Measurements from ENCODE around the gene CRKL. TPM values are rescaled to one million over a fixed set of nuclear protein-coding genes. Genes with fewer than 3 reads are reported as not detected.
A peak's percentile ranks its signal among the peaks of the same experiment; 100 is the strongest.
"Not testable (repeated sequence)": the region's sequence is repeated elsewhere in the genome, so short reads cannot be mapped to it uniquely, and the experiment has no call there.

CRKL gene
- total RNA-seq, 1 donor from 2014 or later, result 54.7 TPM

DNA sequence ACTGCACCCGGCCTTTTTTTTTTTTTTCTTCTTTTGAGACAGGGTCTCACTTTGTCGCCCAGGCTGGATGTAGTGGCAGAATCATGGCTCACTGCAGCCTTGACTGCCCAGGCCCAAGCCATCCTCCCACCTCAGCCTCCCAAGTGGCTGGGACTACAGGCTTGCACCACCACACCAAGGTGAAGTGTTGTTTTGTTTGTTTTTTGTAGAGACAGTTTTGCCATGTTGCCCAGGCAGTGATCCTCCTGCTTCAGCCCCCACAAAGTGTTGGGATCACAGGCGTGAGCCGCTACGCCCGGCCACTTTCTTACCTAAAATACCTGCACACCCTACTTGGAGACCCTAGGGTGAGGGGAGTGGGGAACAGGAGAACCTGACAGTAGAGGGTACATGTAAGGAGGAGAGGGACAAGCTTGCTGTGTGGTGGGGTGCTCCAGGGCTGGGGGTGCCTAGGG lies 45.3 kb downstream of the CRKL start:
- intact Hi-C loops (cut with micrococcal nuclease), result no loop called here
- no peak for DNase-seq
- ATAC-seq, result no peak

DNA sequence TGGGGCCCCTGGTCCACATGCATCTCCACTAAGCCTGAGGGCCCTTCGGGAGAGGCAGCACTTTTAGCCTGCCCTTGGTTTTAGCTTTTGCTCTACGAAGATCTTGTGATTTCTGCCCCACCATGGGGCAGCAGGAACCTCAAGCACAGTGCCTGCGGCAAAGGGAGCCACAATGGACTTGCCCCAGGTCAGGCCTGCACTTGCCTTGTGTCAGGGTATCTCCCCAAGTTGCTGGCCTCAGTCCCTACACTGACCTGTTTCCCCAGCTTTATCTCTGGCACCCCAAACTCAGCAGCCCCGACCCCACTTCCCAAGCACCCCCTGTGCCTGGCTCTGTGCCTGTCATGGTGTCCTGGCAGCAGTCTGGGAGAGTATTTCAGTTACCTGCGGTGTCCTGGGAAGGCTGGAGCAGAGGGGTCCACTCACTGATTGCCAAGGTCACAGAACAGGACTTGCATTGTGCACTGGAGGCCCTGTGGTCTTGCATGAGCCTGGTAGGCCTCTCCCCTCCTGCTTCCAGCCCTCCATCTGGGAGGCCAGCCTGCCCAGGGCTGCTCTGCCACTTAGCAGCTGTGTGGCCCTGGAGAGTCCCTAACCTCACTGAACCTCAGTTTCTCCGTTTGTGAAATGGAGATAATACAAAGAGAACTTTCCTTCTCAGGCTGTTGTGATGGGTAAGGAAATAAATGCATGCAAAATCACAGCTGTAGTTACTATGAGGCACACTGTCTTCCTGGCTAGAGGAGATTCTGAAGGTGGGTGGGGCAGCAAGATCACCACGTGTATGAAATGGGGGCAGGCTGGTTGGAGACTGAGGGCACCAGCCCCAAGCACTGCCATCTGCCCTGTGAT lies 46.2 kb downstream of the CRKL start:
- intact Hi-C loops (cut with micrococcal nuclease), result no loop called here
- no peak for ATAC-seq
- no peak for DNase-seq

DNA sequence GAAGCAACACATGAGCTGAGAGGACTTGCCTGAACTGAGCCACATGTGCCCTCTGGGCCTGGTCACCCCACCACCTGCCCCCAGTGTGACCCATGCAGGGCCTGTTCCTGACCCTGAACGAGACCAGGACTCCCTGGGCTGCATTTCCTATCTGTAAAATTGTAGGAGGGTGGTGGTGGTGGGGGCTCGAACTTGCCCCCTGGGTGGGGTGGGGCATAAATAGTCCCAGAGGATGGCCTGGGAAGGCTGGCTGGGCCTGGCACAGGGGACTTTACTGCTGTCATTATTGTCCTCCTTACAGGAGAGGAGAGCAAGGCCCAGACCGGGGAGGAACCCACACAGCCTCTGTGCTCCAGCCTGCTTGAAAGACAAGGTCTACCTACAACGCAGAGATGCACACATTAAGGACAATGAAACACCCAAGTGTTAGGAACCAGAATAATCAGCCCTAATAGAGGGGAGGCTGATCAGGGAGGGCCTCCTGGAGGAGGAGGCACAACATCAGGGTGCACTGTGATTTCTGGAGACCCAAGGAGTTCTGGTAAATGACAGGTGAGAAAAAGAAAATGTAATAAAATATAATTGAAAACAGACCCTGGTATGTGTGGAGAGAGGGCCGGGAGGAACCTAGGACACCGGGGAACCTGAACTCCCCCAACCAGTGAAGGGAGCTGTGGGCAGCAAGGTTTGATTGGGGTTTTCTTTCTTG lies 47.0 kb downstream of the CRKL start:
- intact Hi-C loops (cut with micrococcal nuclease), result no loop called here
- DNase-seq (no peak), ATAC-seq (no peak)

DNA sequence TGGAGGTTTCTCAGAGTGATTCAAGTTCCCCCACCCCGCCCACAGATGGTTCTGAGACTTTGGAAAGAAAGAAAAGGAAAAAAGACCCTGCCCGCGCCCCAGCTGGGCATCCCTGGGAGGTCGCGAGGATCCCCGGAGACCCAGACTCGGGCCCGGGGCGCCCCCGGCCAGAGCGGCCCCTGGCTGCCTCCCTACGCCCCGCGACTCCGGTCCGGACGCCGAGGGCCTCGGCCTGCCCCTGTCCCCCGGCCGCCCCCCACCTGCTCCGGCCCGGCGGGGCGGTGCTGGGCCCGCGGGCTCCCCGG lies 47.5 kb downstream of the CRKL start:
- intact Hi-C loops (cut with micrococcal nuclease), result no loop called here
- DNase-seq, result no peak
- no peak for ATAC-seq

DNA sequence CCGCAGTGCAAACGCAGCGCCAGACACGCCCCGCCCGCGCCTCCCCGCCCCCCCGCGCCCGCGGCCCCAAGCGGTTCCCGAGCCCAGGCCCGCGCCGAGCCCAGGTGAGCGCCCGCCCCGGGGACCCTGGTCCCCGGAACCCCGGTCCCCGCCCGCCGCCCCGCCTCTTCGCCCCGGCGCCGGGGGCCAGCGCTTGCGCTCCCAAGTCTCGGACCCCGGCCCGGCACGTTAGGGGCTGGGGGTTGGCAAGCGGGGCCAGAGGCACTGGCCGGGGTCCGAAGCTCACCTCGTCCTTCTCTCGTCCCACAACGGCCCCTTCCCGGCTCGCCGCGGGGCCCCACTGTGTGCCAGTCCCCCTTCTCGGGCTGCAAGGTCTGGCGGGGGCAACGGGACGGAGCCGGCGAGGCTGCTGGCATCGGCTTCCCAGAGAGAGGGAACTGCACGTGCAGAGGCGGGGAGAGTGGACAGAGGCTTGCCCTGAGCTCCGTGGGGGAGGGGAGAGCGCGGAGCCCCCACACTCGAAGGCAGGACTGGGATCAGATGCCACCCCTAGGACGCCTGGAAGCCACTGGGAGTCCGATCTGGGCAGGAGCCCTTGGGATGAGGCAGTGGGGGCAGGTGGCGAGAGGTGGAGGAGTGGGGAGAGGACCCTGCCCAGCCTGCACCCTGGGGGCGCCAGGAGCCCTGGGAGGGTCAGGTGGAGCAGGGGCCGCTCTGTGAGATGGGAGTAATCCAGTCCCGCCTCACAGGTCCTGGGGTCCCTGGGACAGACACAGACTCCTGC lies 48.1 kb downstream of the CRKL start:
- intact Hi-C loops (cut with micrococcal nuclease), result no loop called here
- DNase-seq, result no peak
- peak; percentile 14 for ATAC-seq

DNA sequence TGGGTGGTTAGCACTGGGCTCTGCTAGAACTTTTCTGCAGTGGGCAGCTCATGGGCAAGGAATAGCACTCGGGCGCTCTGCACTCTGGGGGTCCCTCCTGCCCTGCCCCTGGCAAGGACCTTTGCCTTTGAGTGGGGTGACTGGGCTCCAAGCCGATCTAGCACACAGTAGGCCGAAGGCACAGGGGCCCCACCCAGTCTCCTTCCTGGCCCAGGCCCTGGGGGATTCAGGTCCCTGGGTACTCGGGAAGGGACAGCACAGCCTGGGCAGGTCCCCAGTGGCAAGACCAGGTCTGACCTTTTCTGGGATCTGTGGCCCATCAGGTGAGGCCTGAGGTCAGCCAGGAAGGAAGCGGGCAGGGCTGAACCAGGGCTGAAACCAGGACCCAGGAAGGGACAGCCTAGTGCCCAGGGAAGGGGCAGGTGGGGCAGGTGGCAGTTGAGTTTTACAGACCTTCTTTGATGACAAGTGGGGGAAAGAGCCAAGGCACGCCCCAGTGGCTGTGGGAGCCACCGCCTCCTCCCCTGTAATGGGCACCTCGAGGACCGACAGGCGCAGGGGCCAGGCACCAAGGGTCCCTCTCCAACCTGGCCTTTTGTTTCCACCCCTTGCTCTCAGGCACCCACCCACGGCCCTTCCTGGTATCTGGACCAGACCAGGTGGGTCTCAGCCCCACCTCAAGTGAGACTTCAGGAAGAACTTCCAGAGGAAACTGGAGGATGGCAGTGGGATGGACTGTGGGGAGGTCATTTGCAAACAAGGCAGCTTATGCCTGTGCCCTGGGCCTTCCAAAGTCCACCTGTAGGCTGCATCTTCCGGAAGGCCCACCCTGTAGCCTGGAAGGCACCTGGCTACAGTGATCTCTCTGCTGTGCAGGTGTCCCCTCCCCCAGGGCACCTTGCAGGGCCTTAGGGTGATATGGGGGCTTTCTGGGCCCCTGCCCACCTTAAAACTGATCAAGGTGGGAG lies 49.0 kb downstream of the CRKL start:
- intact Hi-C loops (cut with micrococcal nuclease), result no loop called here
- DNase-seq (no peak), ATAC-seq (no peak)

GRCh38 chr22:20966883-20967696 lies 49.9 kb downstream of the CRKL start, which contains the start of gene AIFM3:
AIFM3 (plus strand) TSS chr22:20967255; CDS start chr22:20967945, 690 bp downstream.
- ATAC-seq (no peak), DNase-seq (no peak)
- intact Hi-C loops (cut with micrococcal nuclease), result no loop called here

GRCh38 chr22:20967697-20968211 lies 50.5 kb downstream of the CRKL start:
- intact Hi-C loops (cut with micrococcal nuclease), result no loop called here
- no peak for DNase-seq

DNA sequence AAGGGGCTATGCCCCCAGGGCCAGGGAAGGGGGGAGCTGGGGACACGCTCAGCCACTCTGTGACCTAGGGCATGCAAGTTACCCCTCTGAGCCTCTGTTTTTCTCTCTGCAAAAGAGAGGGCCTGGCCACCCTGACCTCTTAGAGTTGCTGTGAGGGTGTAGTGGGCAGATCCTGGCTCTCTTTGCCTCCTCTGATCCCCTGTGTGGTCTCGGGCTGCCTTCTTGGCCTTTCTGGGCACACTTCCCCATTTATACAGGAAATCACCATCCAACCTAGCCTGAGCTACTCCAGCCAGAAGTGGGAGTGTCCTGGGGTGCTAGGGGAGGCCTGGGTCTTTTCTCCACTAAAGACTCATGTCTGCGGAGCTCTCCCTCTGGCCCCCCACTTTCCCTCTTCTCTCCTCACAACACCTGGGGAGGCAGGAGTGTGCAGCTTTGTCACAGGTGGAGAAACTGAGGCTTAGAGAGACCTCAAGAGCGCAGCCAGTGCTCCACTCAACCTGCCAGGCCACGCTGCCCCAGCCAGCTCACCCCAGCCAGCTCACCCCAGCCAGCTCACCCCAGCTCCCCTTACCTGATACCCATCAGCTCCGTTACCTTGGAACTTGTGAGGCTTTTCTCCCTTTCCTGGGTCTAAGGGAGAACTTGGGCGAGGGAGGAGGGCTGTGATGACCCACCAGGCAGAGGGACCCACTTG lies 51.2 kb downstream of the CRKL start:
- intact Hi-C loops (cut with micrococcal nuclease), result no loop called here
- ATAC-seq, result peak; percentile 30
- no peak for DNase-seq

More at GRCh38 chr22:20967697-20968211, 50.5 kb downstream of the CRKL start:
- no peak for ATAC-seq

DNA sequence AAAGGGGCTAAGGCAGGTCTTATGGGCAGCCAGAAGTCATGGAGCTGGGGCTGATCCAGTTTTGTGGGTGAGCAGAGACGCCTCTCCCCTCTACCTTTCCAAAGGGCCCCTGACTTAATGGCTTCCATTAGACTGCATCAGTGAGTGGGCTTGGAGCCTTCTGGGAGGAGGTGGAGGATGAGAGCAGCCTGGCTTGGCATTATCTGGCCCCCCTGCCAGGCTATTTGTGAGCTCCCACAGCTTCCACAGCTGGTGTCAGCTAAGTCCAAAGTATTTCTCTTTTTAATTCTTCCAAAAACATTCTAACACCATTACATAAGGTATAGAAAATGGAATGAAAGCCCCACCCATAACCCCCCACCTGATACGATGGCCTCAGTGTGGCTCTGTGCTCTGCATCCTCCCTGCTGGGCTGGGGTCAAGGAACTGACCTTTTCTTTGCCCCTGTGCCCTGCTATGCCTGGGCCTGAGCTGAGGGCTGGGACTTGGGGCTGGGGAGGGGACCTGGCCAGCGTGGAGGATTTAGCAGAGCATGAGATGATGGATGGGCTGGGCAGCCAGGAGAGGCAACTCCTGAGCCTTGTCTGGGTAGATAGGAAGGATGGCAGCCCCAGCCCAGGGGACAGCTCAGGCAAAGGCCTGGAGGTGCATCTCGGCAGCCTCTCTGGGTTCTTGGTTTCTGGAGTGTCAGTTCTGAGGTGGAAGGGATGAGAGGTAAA lies 53.9 kb downstream of the CRKL start:
- DNase-seq, result no peak
- intact Hi-C loops (cut with micrococcal nuclease), result no loop called here
- ATAC-seq, result no peak

DNA sequence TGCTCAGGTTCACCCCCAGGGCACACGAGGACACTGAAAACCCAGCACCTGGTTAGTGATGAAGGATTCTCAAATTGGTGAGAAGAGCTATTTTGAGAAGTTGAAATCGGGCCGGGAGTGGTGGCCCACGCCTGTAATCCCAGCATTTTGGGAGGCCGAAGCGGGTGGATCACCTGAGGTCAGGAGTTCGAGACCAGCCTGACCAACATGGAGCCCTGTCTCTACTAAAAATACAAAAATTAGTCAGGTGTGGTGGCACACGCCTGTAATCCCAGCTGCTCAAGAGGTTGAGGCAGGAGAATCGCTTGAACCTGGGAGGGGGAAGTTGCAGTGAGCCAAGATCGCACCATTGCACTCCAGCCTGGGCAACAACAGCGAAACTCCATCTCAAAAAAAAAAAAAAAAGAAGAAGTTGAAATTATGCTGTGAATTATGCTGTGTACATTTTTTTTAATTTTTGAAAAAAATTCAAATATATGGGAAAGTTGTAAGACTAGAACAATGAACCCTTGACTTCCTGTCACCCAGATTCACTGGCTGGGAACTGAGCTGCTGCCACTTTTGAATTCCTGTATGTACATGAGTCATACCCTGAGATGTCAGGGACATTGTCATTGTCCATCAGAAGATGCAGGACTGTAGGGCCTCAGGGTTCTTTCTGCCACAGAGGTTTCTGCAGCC lies 54.9 kb downstream of the CRKL start:
- DNase-seq; ATAC-seq; intact Hi-C loops (cut with micrococcal nuclease): not testable (repeated sequence)

GRCh38 chr22:20972933-20973577 lies 55.8 kb downstream of the CRKL start:
- intact Hi-C loops (cut with micrococcal nuclease), result no loop called here
- DNase-seq (no peak), ATAC-seq (no peak)

DNA sequence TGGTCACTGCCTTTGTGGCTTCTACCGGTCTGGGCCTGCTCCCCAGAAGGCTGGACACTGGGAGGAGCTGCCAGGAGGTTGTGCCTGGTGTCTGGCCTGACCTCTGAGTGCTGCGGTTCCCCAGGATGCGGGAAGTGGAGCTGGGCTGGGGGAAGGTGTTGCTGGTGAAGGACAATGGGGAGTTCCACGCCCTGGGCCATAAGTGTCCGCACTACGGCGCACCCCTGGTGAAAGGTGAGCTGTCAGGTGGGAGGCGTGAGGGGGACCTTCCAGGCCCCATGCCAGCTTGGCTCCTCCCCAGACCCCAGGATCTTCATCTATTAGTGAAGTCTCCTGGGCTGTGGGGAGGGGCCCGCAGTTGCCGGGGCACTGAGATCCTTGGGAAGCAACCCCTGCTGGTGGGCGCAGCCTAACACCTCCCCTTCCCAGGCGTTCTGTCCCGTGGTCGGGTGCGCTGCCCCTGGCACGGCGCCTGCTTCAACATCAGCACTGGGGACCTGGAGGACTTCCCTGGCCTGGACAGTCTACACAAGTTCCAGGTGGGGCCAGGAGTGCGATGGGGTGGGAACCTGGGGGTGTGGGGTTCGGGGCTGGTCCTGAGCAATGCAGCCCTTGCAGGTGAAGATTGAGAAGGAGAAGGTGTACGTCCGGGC lies 56.6 kb downstream of the CRKL start:
- no peak for DNase-seq
- intact Hi-C loops (cut with micrococcal nuclease), result no loop called here
- no peak for ATAC-seq

DNA sequence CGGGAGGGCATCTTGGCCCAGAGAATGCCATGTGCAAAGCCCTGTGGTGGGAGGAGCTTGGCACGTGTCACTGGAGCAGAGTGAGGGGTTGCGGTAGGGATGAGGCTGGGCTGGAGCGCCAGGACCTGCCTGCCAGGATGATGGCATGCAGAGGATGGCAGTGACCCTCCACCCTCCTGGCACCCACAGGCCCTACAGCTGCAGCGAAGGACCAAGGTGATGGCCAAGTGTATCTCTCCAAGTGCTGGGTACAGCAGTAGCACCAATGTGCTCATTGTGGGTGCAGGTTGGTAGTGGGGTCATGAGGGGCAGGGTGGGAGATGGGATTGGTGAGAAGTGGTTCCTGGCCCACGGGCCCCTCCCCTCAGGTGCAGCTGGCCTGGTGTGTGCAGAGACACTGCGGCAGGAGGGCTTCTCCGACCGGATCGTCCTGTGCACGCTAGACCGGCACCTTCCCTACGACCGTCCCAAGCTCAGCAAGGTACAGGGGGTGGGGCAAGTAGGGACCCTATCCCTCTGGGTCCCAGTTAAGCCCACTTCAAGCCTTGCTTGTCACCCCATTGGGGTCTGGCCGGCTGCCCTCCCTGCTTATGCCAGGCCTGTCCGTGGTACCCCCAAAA lies 57.2 kb downstream of the CRKL start:
- intact Hi-C loops (cut with micrococcal nuclease), result no loop called here
- ATAC-seq (no peak), DNase-seq (no peak)

Measured in left ventricle myocardium superior (tissue), 1 donor.